ENCODE results near the gene PPFIBP1.

The PPFIBP1 gene

DNA sequence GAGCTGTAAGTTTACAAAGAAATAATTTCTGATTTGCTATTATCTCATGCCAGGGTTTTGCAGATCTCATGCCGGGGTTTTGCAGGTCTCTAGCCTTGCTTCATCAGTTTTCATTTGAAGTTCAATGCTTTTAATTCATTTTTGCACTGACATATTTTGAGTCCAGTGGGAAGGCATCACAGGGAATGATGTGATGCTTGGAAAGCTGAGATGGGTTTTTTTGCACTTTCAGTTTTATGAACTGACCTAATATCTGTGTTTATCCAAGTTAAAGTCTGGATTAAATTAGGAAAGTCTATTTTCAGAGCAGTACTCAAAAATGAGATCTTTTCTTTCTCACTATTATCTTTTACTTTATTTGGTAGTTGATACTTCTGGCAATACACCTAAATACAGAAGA is 148.6 kb downstream of the PPFIBP1 start:
- H3K4me3 ChIP-seq (replicated peaks in 1 of 2; ENCODE audit: low read depth in 2 of 2, low read length in 2 of 2): no peak overlapping the region
- DNase-seq (ENCODE audit: low read depth in 2 of 2): no peak
- no peak for TF ChIP-seq CTCF (IDR thresholded peaks at IDR 0.05; ENCODE audit: low read depth, low read length)

DNA sequence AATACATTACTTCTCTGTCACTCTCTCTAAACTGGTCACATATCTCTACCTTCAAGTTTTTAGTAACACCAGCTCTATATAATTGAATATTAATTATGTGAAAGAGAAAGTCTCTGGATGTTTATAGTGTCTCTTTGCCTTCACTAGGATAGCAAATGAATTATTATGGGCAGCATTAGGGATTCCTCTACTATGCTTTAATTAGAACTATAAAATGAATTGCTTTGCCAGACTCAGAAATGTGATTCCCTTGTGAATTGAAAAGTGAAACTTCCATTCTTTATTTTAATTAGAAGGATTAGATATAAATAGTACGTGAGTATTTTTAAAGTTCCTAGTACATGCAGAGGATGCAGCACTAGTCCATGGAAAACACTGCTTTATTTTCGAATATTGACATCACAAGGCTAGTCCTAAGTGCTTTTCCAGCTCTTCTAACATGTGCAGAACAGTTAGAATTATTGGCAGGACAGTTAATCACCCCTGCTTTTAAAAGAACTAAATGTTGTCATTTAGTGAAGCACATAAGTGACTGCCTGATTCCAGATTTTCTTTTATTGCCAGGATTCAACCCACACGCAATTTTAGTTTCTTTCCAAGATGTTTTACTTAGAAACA is 149.2 kb downstream of the PPFIBP1 start:
- TF ChIP-seq CTCF (IDR thresholded peaks at IDR 0.05; ENCODE audit: low read depth, low read length): no peak
- DNase-seq (ENCODE audit: low read depth in 2 of 2): no peak

GRCh38 chr12:27674989-27675388 is 151.0 kb downstream of the PPFIBP1 start:
- no peak for TF ChIP-seq CTCF (IDR thresholded peaks at IDR 0.05; ENCODE audit: low read depth, low read length)

More for the DNA sequence above, 149.2 kb downstream of the PPFIBP1 start:
- H3K4me3 ChIP-seq (replicated peaks in 1 of 2; ENCODE audit: low read depth in 2 of 2, low read length in 2 of 2): no peak overlapping the region

DNA sequence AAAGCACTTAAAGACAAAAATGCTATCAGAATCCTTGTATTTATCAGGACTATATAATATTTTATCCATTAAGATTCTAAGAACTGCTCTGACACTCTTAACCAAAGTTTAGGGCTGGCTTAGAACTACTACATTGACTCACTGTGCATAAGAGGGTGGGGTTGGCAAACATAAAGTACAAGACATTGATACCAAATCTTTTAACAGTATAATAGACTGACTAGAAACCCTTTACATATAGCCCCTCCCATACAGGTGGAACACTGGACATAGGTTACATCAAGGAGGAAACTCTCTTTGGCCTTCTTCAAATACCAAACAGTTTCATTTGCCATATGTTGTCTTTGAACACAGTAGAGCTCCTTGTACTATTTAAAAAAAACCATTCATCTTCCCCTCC is 156.6 kb downstream of the PPFIBP1 start:
- H3K4me3 ChIP-seq (replicated peaks in 1 of 2; ENCODE audit: low read depth in 2 of 2, low read length in 2 of 2): no peak overlapping the region
- no peak for DNase-seq (ENCODE audit: low read depth in 2 of 2)
- no peak for TF ChIP-seq CTCF (IDR thresholded peaks at IDR 0.05; ENCODE audit: low read depth, low read length)

More at GRCh38 chr12:27674989-27675388, 151.0 kb downstream of the PPFIBP1 start:
- no peak for DNase-seq (ENCODE audit: low read depth in 2 of 2)
- no peak overlapping the region for H3K4me3 ChIP-seq (replicated peaks in 1 of 2; ENCODE audit: low read depth in 2 of 2, low read length in 2 of 2)

DNA sequence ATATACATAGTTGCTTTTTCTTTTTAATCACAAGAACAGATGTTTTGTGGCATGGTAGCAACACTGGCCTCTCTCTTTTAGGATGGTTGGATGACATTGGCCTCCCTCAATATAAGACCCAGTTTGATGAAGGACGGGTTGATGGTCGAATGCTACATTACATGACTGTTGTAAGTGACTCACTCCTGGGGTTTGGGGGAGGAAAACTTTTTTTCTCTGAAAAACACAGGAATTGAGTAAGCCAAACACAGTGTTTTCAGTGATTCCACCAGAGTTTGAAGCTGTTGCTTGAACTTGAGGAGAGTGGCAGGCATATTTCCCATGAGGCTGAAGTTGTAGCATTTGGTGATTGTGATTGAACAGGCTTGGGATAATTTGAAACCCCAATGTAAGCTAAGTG is 158.5 kb downstream of the PPFIBP1 start:
- DNase-seq (ENCODE audit: low read depth in 2 of 2): peak in 1 of 2 donors; percentile 66
- no peak overlapping the region for H3K4me3 ChIP-seq (replicated peaks in 1 of 2; ENCODE audit: low read depth in 2 of 2, low read length in 2 of 2)
- TF ChIP-seq CTCF (IDR thresholded peaks at IDR 0.05; ENCODE audit: low read depth, low read length): no peak

DNA sequence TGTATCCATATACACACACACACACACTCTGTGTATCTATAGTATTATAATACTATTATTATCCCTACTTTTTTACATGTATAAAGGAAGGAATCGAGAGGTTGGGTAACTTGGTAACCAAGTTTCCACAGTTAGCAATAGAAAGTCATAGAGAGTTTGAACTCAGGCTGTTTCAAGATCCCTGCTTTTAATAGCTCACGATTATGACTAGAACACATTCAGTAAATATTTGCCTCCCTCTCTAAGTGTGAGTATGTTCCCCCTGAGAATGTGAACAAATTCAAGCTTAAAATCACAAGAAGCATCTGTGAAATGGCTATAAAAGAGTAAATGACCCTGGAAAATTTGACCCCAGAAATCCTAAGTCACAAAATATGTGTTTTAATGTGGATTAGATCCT is 161.3 kb downstream of the PPFIBP1 start:
- no peak for TF ChIP-seq CTCF (IDR thresholded peaks at IDR 0.05; ENCODE audit: low read depth, low read length)
- DNase-seq (ENCODE audit: low read depth in 2 of 2): no peak
- H3K4me3 ChIP-seq (replicated peaks in 1 of 2; ENCODE audit: low read depth in 2 of 2, low read length in 2 of 2): no peak overlapping the region

DNA sequence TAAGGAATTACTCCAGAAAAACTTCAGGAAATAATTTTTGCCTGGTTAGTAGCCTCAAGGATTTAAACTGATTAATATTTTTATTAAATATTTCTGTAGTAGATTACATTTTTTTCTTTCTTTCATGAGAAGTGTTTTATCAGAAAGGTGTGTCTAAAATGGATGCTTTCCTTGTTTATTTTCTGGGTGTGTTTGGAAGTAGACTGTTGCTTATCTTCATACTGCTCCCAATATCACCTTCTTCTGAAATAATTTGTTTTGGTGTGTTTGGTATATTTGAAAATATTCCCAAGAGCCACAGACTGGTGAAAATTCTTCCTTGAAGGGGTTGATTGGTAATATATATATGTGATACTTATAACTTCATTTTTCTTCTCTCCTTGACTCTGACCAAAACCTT is 162.1 kb downstream of the PPFIBP1 start:
- no peak for TF ChIP-seq CTCF (IDR thresholded peaks at IDR 0.05; ENCODE audit: low read depth, low read length)
- H3K4me3 ChIP-seq (replicated peaks in 1 of 2; ENCODE audit: low read depth in 2 of 2, low read length in 2 of 2): no peak overlapping the region
- DNase-seq (ENCODE audit: low read depth in 2 of 2): no peak

Data from cardiac fibroblast (primary cell).